K562 treated with DMSO at 1 percent for 24 hours (cell line): Measurements from ENCODE around the gene POSTN. TPM values are rescaled to one million over a fixed set of nuclear protein-coding genes. Genes with fewer than 3 reads are reported as not detected.

ENCODE experiments used
- total RNA-seq: library from RNA; unstranded; fragments of 300-600 nt; gene quantifications from 2 replicates; pipeline ENCODE4 v1.2.3, GENCODE V29; 2022; ENCODE audit warnings: low read depth; ENCODE audit not compliant: insufficient read depth

Gene POSTN, protein sequence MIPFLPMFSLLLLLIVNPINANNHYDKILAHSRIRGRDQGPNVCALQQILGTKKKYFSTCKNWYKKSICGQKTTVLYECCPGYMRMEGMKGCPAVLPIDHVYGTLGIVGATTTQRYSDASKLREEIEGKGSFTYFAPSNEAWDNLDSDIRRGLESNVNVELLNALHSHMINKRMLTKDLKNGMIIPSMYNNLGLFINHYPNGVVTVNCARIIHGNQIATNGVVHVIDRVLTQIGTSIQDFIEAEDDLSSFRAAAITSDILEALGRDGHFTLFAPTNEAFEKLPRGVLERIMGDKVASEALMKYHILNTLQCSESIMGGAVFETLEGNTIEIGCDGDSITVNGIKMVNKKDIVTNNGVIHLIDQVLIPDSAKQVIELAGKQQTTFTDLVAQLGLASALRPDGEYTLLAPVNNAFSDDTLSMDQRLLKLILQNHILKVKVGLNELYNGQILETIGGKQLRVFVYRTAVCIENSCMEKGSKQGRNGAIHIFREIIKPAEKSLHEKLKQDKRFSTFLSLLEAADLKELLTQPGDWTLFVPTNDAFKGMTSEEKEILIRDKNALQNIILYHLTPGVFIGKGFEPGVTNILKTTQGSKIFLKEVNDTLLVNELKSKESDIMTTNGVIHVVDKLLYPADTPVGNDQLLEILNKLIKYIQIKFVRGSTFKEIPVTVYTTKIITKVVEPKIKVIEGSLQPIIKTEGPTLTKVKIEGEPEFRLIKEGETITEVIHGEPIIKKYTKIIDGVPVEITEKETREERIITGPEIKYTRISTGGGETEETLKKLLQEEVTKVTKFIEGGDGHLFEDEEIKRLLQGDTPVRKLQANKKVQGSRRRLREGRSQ
- total RNA-seq: not detected in 2 replicates

DNA sequence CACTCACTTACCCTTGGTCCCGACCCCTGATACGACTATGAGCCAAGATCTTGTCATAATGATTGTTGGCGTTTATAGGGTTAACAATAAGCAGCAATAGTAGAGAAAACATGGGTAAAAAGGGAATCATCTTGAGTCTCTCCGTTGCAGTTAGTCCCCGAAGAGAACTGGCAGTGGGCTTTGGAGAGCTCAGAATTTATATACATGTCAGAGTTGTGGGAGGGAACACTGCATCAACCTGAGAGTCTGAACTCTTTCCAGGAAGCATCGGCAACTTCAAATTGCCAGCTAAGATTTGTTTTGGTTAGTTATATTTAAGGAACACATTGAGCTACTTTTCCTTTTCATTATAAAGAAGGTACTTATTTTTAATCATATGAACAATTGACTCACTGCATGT is at the start of gene POSTN:
Gene POSTN (minus strand): TSS at position 172 of the 400 bp plus-strand sequence. CDS start 42 bp downstream, at position 130.

